GM12873 (cell line): ENCODE measurements around the gene GNAO1.

Experiments
- CTCF ChIP-seq: IDR thresholded peaks from 2 replicates; pipeline ENCODE4 v1.5.1; 2012; ENCODE audit warnings: low read depth, mild to moderate bottlenecking, moderate library complexity, low read length, control low read depth; ENCODE audit not compliant: insufficient read depth; ENCODE audit errors: missing control alignments

Gene GNAO1

GRCh38 chr16:56289862-56290261 lies 98.6 kb downstream of the GNAO1 start:
- no peak for TF ChIP-seq CTCF

DNA sequence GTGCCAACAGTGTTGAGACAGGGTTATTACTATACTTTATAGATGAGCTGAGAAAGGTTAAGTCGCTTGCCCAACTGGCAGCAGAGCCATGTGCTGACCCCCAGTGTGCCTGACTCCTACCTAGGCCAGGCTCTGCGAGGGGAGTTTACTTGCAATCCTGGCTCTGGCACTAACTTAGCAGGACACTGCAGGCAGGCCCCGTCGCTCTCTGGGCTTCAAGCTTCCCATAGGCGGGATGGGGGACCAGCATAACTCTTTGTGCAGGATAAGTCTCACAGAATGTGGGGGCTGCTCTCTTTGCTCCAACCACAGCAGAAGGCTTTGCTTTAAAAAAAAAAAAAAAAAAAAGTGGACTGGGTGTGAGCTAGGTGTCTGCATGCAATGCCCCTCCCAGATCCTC lies 102.7 kb downstream of the GNAO1 start:
- no peak for TF ChIP-seq CTCF

DNA sequence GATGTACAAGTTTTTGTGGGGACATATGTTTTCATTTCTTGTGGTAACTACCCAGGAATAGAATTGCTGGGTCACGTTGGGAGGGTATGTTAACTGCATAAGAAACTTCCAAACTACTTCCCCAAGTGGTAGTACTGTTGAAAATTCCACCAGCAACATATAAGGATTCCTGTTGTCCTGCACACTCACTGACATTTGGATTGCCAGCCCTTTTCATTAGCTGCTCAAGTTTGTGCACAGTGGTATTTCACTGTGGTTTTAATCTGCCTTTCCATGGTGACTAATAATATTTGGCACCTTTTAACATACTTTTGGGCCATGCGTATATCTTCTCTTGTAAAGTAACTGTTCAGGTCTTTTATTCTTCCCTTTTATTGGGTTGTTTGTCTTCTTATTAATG lies 103.3 kb downstream of the GNAO1 start:
- no peak for TF ChIP-seq CTCF

GRCh38 chr16:56295059-56295665 lies 103.9 kb downstream of the GNAO1 start:
- no peak for TF ChIP-seq CTCF

- no peak for TF ChIP-seq CTCF
These were observed 104.6 kb downstream of the GNAO1 start for GRCh38 chr16:56295739-56296527.

DNA sequence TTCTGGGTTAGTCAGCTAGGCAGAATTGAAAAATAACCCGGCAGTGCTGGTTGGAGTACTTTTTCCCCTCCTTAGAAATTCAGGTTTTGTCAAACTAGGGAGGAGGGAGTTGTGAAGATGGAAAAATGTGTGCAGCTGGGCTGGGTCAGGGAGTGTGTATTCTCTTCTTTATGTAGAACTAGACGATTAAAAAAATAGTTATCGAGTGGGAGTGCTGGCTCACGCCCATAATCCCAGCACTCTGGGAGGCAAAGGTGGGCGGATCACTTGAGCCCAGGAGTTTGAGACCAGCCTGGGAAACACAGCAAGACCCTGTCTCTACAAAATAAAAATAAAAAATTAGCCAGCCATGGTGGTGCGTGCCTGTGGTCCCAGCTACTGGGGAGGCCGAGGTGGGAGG lies 106.4 kb downstream of the GNAO1 start:
- TF ChIP-seq CTCF: no peak

GRCh38 chr16:56298116-56298515 lies 106.8 kb downstream of the GNAO1 start:
- TF ChIP-seq CTCF: no peak
